Measurements from ENCODE around the gene SORCS2. TPM values are rescaled to one million over a fixed set of nuclear protein-coding genes. Genes with fewer than 3 reads are reported as not detected.

SORCS2 gene
- total RNA-seq, 4 donors from 2014 or later = 0.07 to 1.2 (median 0.11) TPM

DNA sequence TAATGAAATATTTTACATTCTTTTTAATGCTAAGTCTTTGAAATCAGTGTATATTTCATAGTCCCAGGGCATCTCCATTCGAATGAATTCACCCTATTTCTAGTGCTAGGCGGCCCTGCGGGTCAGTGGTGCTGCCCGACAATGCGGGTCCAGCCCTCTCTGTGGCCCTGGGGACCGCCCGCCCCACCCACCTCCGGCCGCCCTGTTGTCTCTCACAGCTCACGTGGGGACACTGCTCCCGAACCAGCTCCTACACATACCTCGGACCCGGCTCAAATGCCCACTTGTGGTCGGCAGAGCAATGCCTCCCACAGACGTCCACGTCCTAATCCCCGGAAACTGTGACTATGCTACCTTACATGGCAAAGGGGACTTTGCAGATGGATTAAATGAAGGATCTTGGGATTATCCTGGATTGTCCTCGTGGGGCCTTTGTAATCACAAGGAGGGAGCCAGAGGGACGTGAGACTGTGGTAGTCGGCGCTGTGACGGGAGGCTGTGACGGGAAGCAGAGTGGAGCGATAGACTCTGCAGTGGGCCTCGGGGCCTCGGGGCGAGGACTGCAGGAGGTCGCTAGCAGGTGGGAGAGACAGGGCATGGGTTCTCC, 334.7 kb downstream of the SORCS2 start:
- Histone ChIP-seq H3K27ac (no peak overlapping the region), H3K9me3 (no peaks in the 10 kb centered on the region), H3K36me3 (no peaks in the 10 kb centered on the region), H3K27me3 (peaks cover 13 to 30% (median 20%) of the 10 kb centered on the region in 3 donors), H3K4me3 (no peak overlapping the region), H3K4me1 (no peaks in the 10 kb centered on the region)
- intact Hi-C loops (cut with DNase I; ENCODE audit: low total_unique reads) = no loop called here
- TF ChIP-seq POLR2A (IDR thresholded peaks at IDR 0.05) = no peak
- TF ChIP-seq CTCF (IDR thresholded peaks at IDR 0.05 in 4 of 5, conservative IDR thresholded peaks at IDR 0.05 in 1 of 5) = no peak
- ATAC-seq (no peak), DNase-seq (no peak)
- in situ Hi-C loops (cut with MboI; ENCODE audit: low sequenced_read_pairs in 4 of 4) = no loop called here

DNA sequence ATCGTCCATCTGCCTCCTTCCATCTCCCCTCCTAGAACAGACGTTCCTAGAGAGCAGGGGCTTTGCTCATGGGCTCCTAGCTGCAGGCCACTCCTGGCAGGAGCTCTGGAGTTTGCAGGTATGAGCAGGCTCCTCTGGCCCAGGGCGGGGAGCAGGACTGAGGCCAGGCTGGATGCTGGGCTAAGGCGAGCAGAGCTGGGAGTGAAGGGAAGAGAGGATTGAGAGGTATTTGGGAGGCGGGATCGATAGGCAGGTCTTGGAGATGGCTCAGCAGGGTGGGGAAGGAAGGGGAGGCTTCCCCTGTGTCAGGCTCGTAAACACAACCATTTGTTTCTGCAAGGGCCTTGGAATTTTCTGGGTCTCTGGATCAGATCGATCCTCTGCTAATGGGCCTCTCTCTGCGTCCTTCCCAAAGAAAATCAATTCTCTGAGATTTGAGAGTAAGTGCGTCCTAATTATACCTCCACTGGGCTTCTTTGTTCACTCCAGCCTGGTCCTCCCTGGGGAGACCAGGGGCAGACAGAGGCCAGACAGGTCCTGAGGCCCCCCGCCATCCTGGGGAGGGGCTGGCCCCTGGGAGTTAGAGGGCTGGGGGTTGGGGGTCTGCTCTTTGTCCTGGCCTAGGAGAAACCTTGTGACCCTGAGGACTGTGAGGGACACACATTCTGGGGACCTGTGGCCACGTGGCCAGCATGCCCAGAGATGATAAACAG, 337.2 kb downstream of the SORCS2 start:
- Histone ChIP-seq H3K4me1 (no peaks in the 10 kb centered on the region), H3K9me3 (no peaks in the 10 kb centered on the region), H3K27me3 (peaks cover 0 to 15% (median 5%) of the 10 kb centered on the region in 3 donors), H3K4me3 (no peak overlapping the region), H3K27ac (no peak overlapping the region), H3K36me3 (no peaks in the 10 kb centered on the region)
- no peak for TF ChIP-seq POLR2A (IDR thresholded peaks at IDR 0.05)
- TF ChIP-seq CTCF (IDR thresholded peaks at IDR 0.05 in 4 of 5, conservative IDR thresholded peaks at IDR 0.05 in 1 of 5) = no peak
- DNase-seq (no peak), ATAC-seq (no peak)
- intact Hi-C loops (cut with DNase I; ENCODE audit: low total_unique reads) = no loop called here
- in situ Hi-C loops (cut with MboI; ENCODE audit: low sequenced_read_pairs in 4 of 4) = no loop called here

DNA sequence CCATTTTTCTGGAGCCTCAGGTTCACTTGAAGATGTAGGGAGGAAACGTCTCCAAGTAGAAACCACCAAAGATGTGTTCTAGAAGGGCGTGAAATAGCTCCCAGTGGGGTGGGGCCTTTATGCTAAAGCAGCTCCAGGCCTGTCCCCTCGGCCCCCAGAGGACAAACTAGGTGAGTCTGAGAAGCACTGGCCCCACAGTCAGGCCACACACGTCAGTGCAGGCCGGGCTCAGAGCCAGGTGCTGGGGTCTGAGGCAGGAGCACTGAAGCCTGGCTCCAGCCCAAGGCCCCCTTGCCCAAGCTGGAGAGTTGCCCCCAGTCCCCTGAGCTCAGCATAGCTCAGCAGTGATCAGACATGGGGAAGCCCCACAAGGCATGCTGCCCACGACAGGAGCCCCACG, 337.7 kb downstream of the SORCS2 start:
- H3K9me3 ChIP-seq = no peaks in the 10 kb centered on the region
- peaks cover 0 to 9% (median 4%) of the 10 kb centered on the region in 3 donors for H3K27me3 ChIP-seq
- no peak for DNase-seq
- H3K36me3 ChIP-seq = no peaks in the 10 kb centered on the region
- no peak overlapping the region for H3K4me3 ChIP-seq
- H3K27ac ChIP-seq = no peak overlapping the region
- intact Hi-C loops (cut with DNase I; ENCODE audit: low total_unique reads) = no loop called here
- ATAC-seq = no peak
- no peak for TF ChIP-seq POLR2A (IDR thresholded peaks at IDR 0.05)
- no peak for TF ChIP-seq CTCF (IDR thresholded peaks at IDR 0.05 in 4 of 5, conservative IDR thresholded peaks at IDR 0.05 in 1 of 5)
- H3K4me1 ChIP-seq = no peaks in the 10 kb centered on the region
- in situ Hi-C loops (cut with MboI; ENCODE audit: low sequenced_read_pairs in 4 of 4) = no loop called here

DNA sequence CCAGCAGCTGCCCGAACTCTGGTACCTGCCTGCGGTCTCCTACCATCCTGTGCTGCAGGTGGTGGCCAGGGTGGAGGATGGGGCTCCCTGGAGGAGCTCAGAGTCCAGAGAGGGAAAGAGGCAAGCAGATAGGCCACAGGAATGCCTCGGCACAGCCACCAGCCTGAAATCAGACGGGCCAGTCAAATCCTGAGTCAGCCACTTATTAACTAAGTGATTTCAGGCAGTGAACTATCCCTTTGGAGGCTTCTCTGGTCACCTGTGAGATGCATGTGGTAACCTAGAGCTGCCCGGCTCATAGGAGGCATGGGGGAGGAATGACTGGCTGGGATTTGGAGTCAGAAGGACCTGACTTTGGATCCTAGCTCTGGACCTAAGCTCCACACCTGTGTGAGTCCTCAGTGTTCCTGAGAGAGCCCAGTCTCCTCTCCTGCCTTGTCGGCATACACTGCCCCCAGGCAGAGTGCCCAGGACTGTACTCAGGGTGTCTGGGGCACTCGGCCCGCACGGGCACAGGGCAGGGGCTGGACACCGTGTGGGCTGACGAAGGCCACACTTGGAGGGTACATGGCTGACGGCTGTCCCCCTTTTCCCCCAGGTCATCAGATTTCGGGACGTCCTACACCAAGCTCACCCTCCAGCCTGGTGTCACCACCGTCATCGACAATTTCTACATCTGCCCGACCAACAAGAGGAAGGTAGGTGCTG, 338.7 kb downstream of the SORCS2 start:
- H3K4me3 ChIP-seq = no peak overlapping the region
- no peaks in the 10 kb centered on the region for H3K4me1 ChIP-seq
- DNase-seq (no peak), ATAC-seq (no peak)
- H3K27me3 ChIP-seq = peaks cover 0 to 6% (median 0%) of the 10 kb centered on the region in 3 donors
- no peaks in the 10 kb centered on the region for H3K36me3 ChIP-seq
- no peak overlapping the region for H3K27ac ChIP-seq
- H3K9me3 ChIP-seq = no peaks in the 10 kb centered on the region
- TF ChIP-seq CTCF (IDR thresholded peaks at IDR 0.05 in 4 of 5, conservative IDR thresholded peaks at IDR 0.05 in 1 of 5) (no peak), POLR2A (IDR thresholded peaks at IDR 0.05) (no peak)
- in situ Hi-C loops (cut with MboI; ENCODE audit: low sequenced_read_pairs in 4 of 4) (no loop called here), intact Hi-C loops (cut with DNase I; ENCODE audit: low total_unique reads) (no loop called here)

Measured in gastrocnemius medialis (tissue), 4 donors.